Urinary bladder (tissue), 4 donors: ENCODE measurements around the gene PTPN20. TPM values are rescaled to one million over a fixed set of nuclear protein-coding genes. Genes with fewer than 3 reads are reported as not detected.

Experiments used
- DNase-seq: peaks from one replicate; pipeline ENCODE4 v3.0.0-alpha.2; 2015; ENCODE audit errors: extremely low spot score
- H3K27ac ChIP-seq: one replicate; pipeline ENCODE4 v1.5.1; 2013; ENCODE audit warnings: low read depth, mild to moderate bottlenecking, moderate library complexity
- H3K36me3 ChIP-seq: one replicate; pipeline ENCODE4 v1.6.1; 2013; ENCODE audit warnings: mild to moderate bottlenecking, moderate library complexity; ENCODE audit not compliant: insufficient read depth
- H3K4me1 ChIP-seq: one replicate; pipeline ENCODE4 v1.6.1; 2013; ENCODE audit warnings: mild to moderate bottlenecking, moderate library complexity; ENCODE audit not compliant: insufficient read depth
- H3K4me3 ChIP-seq: one replicate; pipeline ENCODE4 v1.5.1; 2013; ENCODE audit warnings: low read depth, low read length
- WGBS: extraction: QIAGEN DNeasy Blood & Tissue Kit; methylation state at CpG from one replicate; pipeline ENCODE4 v1.1.7; 2013; 5-methylcytosine and 5-hydroxymethylcytosine counted together
- polyA plus RNA-seq: library from polyadenylated mRNA; stranded (reverse); fragments of 200-250 nt; gene quantifications from one replicate; pipeline ENCODE4 v1.2.3, GENCODE V29; 2013
- total RNA-seq: library from RNA; depleted of rRNA; stranded (reverse); fragments of >200 nt; gene quantifications from one replicate; pipeline ENCODE4 v1.2.3, GENCODE V29; 2014
- donor health status: healthy with polysubstance abuse.
- donor health status: healthy.

The PTPN20 gene
- total and polyA plus RNA-seq, 2 donors: 1.3 to 8.6 TPM

GRCh38 chr10:47019155-47020145 lies 108.2 kb downstream of the PTPN20 start:
- 78% methylated on average over 8 of the region's 8 CpGs for WGBS
- no peak overlapping the region for H3K4me3 ChIP-seq
- DNase-seq: no peak
- no peaks in the 10 kb centered on the region for H3K4me1 ChIP-seq
- no peaks in the 10 kb centered on the region for H3K36me3 ChIP-seq
- H3K27ac ChIP-seq: no peak overlapping the region

DNA sequence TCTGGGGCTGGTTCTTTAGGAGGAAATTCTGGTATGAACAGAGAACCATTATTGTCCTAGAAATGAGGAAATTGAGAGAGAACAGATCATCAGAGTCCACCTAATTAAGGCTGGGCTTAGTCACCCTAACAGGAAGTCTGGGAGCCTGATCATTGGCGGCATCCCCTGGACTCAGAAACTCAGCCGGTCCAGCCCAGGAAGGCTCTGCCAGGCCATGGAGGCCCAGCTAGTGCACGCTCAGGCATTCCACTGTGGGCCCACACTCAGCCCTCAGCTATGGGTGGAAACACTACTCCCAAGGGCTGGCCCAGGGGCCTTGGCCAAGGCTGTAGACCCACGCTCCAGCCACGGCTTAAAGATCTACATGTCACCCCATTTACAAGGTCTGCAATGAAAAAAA lies 109.2 kb downstream of the PTPN20 start:
- H3K27ac ChIP-seq: no peak overlapping the region
- H3K4me3 ChIP-seq: no peak overlapping the region
- no peaks in the 10 kb centered on the region for H3K4me1 ChIP-seq
- 83% methylated on average over 5 of the region's 5 CpGs for WGBS
- DNase-seq: no peak
- H3K36me3 ChIP-seq: no peaks in the 10 kb centered on the region

- WGBS: 91% methylated on average over 6 of the region's 6 CpGs
- Histone ChIP-seq H3K4me1 (no peaks in the 10 kb centered on the region), H3K4me3 (no peak overlapping the region), H3K27ac (no peak overlapping the region), H3K36me3 (no peaks in the 10 kb centered on the region)
- no peak for DNase-seq
Observed at GRCh38 chr10:47021850-47022249, 110.6 kb downstream of the PTPN20 start.

GRCh38 chr10:47022311-47023131 lies 111.3 kb downstream of the PTPN20 start:
- no peak overlapping the region for H3K4me3 ChIP-seq
- H3K36me3 ChIP-seq: no peaks in the 10 kb centered on the region
- no peaks in the 10 kb centered on the region for H3K4me1 ChIP-seq
- DNase-seq: no peak
- WGBS: 74% methylated on average over 16 of the region's 16 CpGs
- no peak overlapping the region for H3K27ac ChIP-seq

GRCh38 chr10:47023237-47024045 lies 112.2 kb downstream of the PTPN20 start:
- Histone ChIP-seq H3K27ac (no peak overlapping the region), H3K4me1 (no peaks in the 10 kb centered on the region), H3K36me3 (no peaks in the 10 kb centered on the region), H3K4me3 (no peak overlapping the region)
- WGBS: 76% methylated on average over 17 of the region's 17 CpGs
- DNase-seq: no peak

DNA sequence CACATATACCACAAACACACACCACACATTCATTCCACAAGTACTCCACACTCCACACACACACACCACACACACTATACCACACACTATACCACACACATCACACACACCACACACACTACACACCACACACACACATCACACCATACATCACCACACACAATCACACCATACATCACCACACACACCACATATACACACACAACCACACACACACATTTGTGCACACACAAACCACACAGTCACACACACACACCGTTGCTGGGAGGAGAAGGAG lies 112.8 kb downstream of the PTPN20 start:
- no peaks in the 10 kb centered on the region for H3K36me3 ChIP-seq
- H3K4me3 ChIP-seq: no peak overlapping the region
- no peaks in the 10 kb centered on the region for H3K4me1 ChIP-seq
- WGBS: 74% methylated on average over 1 of the region's 1 CpG
- DNase-seq: no peak
- H3K27ac ChIP-seq: no peak overlapping the region

- Histone ChIP-seq H3K36me3 (no peaks in the 10 kb centered on the region), H3K27ac (no peak overlapping the region), H3K4me3 (no peak overlapping the region), H3K4me1 (no peaks in the 10 kb centered on the region)
- DNase-seq: no peak
- WGBS: 31% methylated on average over 9 of the region's 9 CpGs
Observed at GRCh38 chr10:47024399-47025252, 113.4 kb downstream of the PTPN20 start.

GRCh38 chr10:47025253-47025539 lies 114.0 kb downstream of the PTPN20 start:
- H3K36me3 ChIP-seq: no peaks in the 10 kb centered on the region
- H3K4me3 ChIP-seq: no peak overlapping the region
- WGBS: 70% methylated on average over 4 of the region's 4 CpGs
- H3K4me1 ChIP-seq: no peaks in the 10 kb centered on the region
- H3K27ac ChIP-seq: no peak overlapping the region
- DNase-seq: no peak

GRCh38 chr10:47025540-47026300 lies 114.5 kb downstream of the PTPN20 start:
- H3K4me1 ChIP-seq: no peaks in the 10 kb centered on the region
- H3K4me3 ChIP-seq: no peak overlapping the region
- H3K36me3 ChIP-seq: no peaks in the 10 kb centered on the region
- DNase-seq: no peak
- no peak overlapping the region for H3K27ac ChIP-seq
- WGBS: 81% methylated on average over 10 of the region's 10 CpGs

DNA sequence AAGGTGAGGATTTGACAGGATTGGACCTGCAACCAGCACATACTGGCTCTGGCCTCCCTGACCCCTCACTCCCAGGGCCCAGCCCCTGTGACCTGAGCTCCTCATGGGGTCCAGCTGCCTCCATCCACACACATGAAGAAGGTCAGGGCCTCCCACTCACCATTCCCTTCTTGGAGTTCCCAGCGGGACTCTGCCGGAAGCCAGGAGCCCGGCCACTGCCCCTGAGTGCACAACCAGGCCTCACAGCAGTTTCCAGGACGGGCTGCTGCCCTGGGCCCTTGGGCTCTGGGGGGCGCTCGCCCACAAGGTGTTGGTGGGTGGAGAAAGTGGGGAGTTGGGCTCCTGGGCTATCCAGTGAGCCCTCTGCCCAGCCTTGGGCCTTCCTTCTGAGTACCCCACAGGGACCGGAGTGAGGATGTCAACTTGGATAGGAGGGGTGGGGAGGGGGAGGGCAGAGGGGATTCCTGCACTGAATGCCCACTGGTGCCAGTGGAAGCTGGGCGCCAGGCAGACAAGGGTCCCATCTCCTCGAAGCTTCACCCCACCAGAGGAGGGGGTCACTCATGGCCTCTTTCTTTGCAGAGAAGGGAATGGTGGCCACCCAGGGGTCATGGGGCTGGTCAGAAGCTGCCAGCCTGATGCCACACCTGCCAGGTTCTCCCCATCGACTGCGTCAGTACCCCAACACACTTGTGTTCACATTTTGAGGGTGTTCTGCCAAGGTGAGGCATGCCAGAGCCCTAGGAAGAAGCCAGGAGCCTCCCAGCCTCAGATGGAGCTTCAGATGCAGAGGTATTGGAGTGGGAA lies 115.3 kb downstream of the PTPN20 start:
- WGBS: 91% methylated on average over 11 of the region's 11 CpGs
- no peak overlapping the region for H3K4me3 ChIP-seq
- H3K27ac ChIP-seq: no peak overlapping the region
- no peak for DNase-seq
- H3K4me1 ChIP-seq: no peaks in the 10 kb centered on the region
- no peaks in the 10 kb centered on the region for H3K36me3 ChIP-seq

- WGBS: 78% methylated on average over 9 of the region's 9 CpGs
- Histone ChIP-seq H3K36me3 (no peaks in the 10 kb centered on the region), H3K4me1 (no peaks in the 10 kb centered on the region), H3K4me3 (no peak overlapping the region), H3K27ac (no peak overlapping the region)
- no peak for DNase-seq
Observed at GRCh38 chr10:47027108-47027783, 116.0 kb downstream of the PTPN20 start.
